Measurements from ENCODE around the gene REM1. TPM values are rescaled to one million over a fixed set of nuclear protein-coding genes. Genes with fewer than 3 reads are reported as not detected.

REM1 gene
- total and polyA plus RNA-seq, 2 of the 13 experiments (the other 11 are each of a cell fraction or from before 2014, with no cell fraction given): not detected

GRCh38 chr20:31514154-31515071 is 39.3 kb downstream of the REM1 start, which contains the start of gene HM13 (continued):
- TF ChIP-seq PATZ1 (CRISPR knock-in tag; IDR thresholded peaks at IDR 0.05): no peak; the same call in 1 of the 2 replicates
- peak; percentile 7 for TF ChIP-seq U2AF2 (IDR thresholded peaks at IDR 0.05; ENCODE audit: low read depth, low read length)
- TF ChIP-seq ZMYM4 (CRISPR knock-in tag; IDR thresholded peaks at IDR 0.05): peak; percentile 85
- TF ChIP-seq AHDC1 (CRISPR knock-in tag; IDR thresholded peaks at IDR 0.05; ENCODE audit: borderline replicate concordance): peak; percentile 78; the same call in 1 of the 2 replicates
- peak; percentile 71 for TF ChIP-seq SALL2 (CRISPR knock-in tag; IDR thresholded peaks at IDR 0.05)
- TF ChIP-seq ZNF646 (CRISPR knock-in tag; IDR thresholded peaks at IDR 0.05): peak; percentile 14; the same call in 1 of the 2 replicates
- TF ChIP-seq HNRNPK (IDR thresholded peaks at IDR 0.05; ENCODE audit: low read depth, low read length, poor library complexity, severe bottlenecking): peak; percentile 88
- no peak for TF ChIP-seq NFE2 (CRISPR knock-in tag; IDR thresholded peaks at IDR 0.05)
- TF ChIP-seq ZNF3 (CRISPR knock-in tag; IDR thresholded peaks at IDR 0.05): peak; percentile 14; the same call in 1 of the 2 replicates
- TF ChIP-seq PAF1 (CRISPR knock-in tag; IDR thresholded peaks at IDR 0.05): no peak
- TF ChIP-seq HMGXB4 (CRISPR knock-in tag; IDR thresholded peaks at IDR 0.05; ENCODE audit: borderline replicate concordance in 1 of 2, low read depth in 1 of 2): peak; percentile 96 to 99

Data from HepG2 (cell line).